CD14-positive monocyte (primary cell): ENCODE results near the gene C1orf94. TPM values are rescaled to one million over a fixed set of nuclear protein-coding genes. Genes with fewer than 3 reads are reported as not detected.

Source experiments
- DNase-seq, 3 donors: peaks; one replicate each; pipeline ENCODE4 v3.0.0-alpha.2; 2011 to 2022
- H2AFZ ChIP-seq: 2 replicates; pipeline ENCODE4 v1.6.0; 2012; ENCODE audit warnings: mild to moderate bottlenecking, low read depth, low read length, inconsistent platforms; ENCODE audit not compliant: insufficient read depth, poor library complexity, severe bottlenecking
- H3K27ac ChIP-seq, 2 donors: 1 replicate in 1 of 2; 2 replicates in 1 of 2; pipeline ENCODE4 v1.5.1; 2012 to 2013; ENCODE audit warnings: low read length in 2 of 2, control low read depth in 1 of 2, inconsistent platforms in 1 of 2, low read depth in 1 of 2, mild to moderate bottlenecking in 1 of 2
- H3K27me3 ChIP-seq, 2 donors: one replicate each; pipeline versions ENCODE4 v1.6.0 to v1.6.1; 2011 to 2013; ENCODE audit warnings: low read length in 2 of 2; ENCODE audit not compliant: control insufficient read depth in 2 of 2, insufficient read depth in 2 of 2
- H3K36me3 ChIP-seq, 2 donors: replicated peaks in 1 of 2; 1 replicate in 1 of 2; 2 replicates in 1 of 2; pipeline versions ENCODE4 v1.5.1 to v1.6.1; 2012 to 2013; ENCODE audit warnings: low read length in 2 of 2, control low read depth in 1 of 2, inconsistent platforms in 1 of 2, mild to moderate bottlenecking in 1 of 2; ENCODE audit not compliant: insufficient read depth in 2 of 2, control insufficient read depth in 1 of 2
- H3K4me1 ChIP-seq, 2 donors: 1 replicate in 1 of 2; 2 replicates in 1 of 2; pipeline versions ENCODE4 v1.5.1 to v1.6.1; 2012 to 2013; ENCODE audit warnings: low read length in 2 of 2, control low read depth in 1 of 2, inconsistent platforms in 1 of 2, mild to moderate bottlenecking in 1 of 2, moderate library complexity in 1 of 2; ENCODE audit not compliant: insufficient read depth in 2 of 2, control insufficient read depth in 1 of 2
- H3K4me2 ChIP-seq: replicated peaks from 2 replicates; pipeline ENCODE3; 2012; ENCODE audit warnings: low read length, moderate library complexity, mild to moderate bottlenecking; ENCODE audit not compliant: poor library complexity, severe bottlenecking; ENCODE audit errors: extremely low read depth
- H3K4me3 ChIP-seq, 3 experiments: fragments of 200-600 bp in 1 of 3; sonication (generic) in 1 of 3; replicated peaks in 1 of 3; 1 replicate in 2 of 3; 2 replicates in 1 of 3; pipeline ENCODE4 v1.5.1; 2011 to 2013; ENCODE audit warnings: low read length in 3 of 3, mild to moderate bottlenecking in 3 of 3, control low read depth in 2 of 3, low read depth in 2 of 3, inconsistent platforms in 1 of 3, moderate library complexity in 1 of 3
- H3K79me2 ChIP-seq: 2 replicates; pipeline ENCODE4 v1.6.0; 2012; ENCODE audit warnings: mild to moderate bottlenecking, control low read depth, inconsistent platforms, low read length, moderate library complexity; ENCODE audit not compliant: insufficient read depth
- H3K9ac ChIP-seq: 2 replicates; pipeline ENCODE4 v1.6.0; 2017; ENCODE audit warnings: low read length, mild to moderate bottlenecking; ENCODE audit not compliant: insufficient read depth, poor library complexity, severe bottlenecking
- H3K9me3 ChIP-seq, 2 donors: replicated peaks in 1 of 2; 1 replicate in 1 of 2; 2 replicates in 1 of 2; pipeline versions ENCODE4 v1.5.1 to v1.6.1; 2012 to 2013; ENCODE audit warnings: low read length in 2 of 2, control low read depth in 1 of 2; ENCODE audit not compliant: control insufficient read depth in 1 of 2, insufficient read depth in 1 of 2
- H4K20me1 ChIP-seq: 2 replicates; pipeline ENCODE4 v1.6.0; 2012; ENCODE audit warnings: mild to moderate bottlenecking, low read length, control low read depth, moderate library complexity; ENCODE audit not compliant: insufficient read depth
- H3K27ac Mint-ChIP-seq, 7 donors: one replicate each; pipeline ENCODE4 v1.8.0; 2020; ENCODE audit warnings: mild to moderate bottlenecking in 7 of 7, mixed read lengths in 7 of 7, moderate library complexity in 6 of 7, inconsistent platforms in 2 of 7
- H3K27me3 Mint-ChIP-seq, 3 donors: one replicate each; pipeline ENCODE4 v1.8.0; 2021 to 2022; ENCODE audit warnings: low read depth in 3 of 3, mild to moderate bottlenecking in 3 of 3, mixed read lengths in 3 of 3, moderate library complexity in 3 of 3, inconsistent platforms in 1 of 3
- H3K36me3 Mint-ChIP-seq, 2 donors: one replicate each; pipeline ENCODE4 v1.8.0; 2020; ENCODE audit warnings: mixed read lengths in 2 of 2, inconsistent platforms in 1 of 2, mild to moderate bottlenecking in 1 of 2
- H3K4me1 Mint-ChIP-seq: one replicate; pipeline ENCODE4 v1.8.0; 2020; ENCODE audit warnings: mild to moderate bottlenecking, mixed read lengths
- H3K4me3 Mint-ChIP-seq, 2 donors: one replicate each; pipeline ENCODE4 v1.8.0; 2020; ENCODE audit warnings: mild to moderate bottlenecking in 2 of 2, mixed read lengths in 2 of 2, moderate library complexity in 1 of 2
- H3K9me3 Mint-ChIP-seq, 7 donors: one replicate each; pipeline ENCODE4 v1.8.0; 2020 to 2022; ENCODE audit warnings: mixed read lengths in 7 of 7, mild to moderate bottlenecking in 6 of 7, moderate library complexity in 6 of 7, inconsistent platforms in 2 of 7
- WGBS: methylation state at CpG from one replicate; pipeline ENCODE4 v1.1.5; 2013; ENCODE audit warnings: missing lambda C conversion rate; ENCODE audit not compliant: insufficient coverage; 5-methylcytosine and 5-hydroxymethylcytosine counted together
- intact Hi-C, 2 donors: fragments of 100-400 bp; cut with micrococcal nuclease; formaldehyde crosslinking; loops; one replicate each; pipeline versions ENCODE4 v1.15.0 to v1.15.1; 2023
- polyA plus RNA-seq, 3 donors: library from polyadenylated mRNA; depleted of rRNA in 1 of 3; unstranded in 2 of 3; stranded (reverse) in 1 of 3; fragments of 300-500 nt in 2 of 3; fragments of >200 nt in 1 of 3; fragmentation: Illumina TruSeq in 2 of 3; gene quantifications; 1 replicate in 2 of 3; 2 replicates in 1 of 3; pipeline ENCODE4 v1.2.3, GENCODE V29; 2012 to 2021
- TF ChIP-seq, protein P1 (sequence below): fragments of 200-600 bp; IDR thresholded peaks from one replicate; pipeline ENCODE4 v1.8.0; 2022; ENCODE audit warnings: antibody characterized with exemption, mild to moderate bottlenecking

C1orf94 gene
- polyA plus RNA-seq, 3 donors, result not detected

- Histone ChIP-seq H3K79me2 (no peaks in the 10 kb centered on the region), H3K4me2 (no peak overlapping the region), H3K9ac (no peak overlapping the region), H3K4me3 (no peak overlapping the region), H3K27me3 (no peaks in the 10 kb centered on the region), H3K4me1 (no peaks in the 10 kb centered on the region), H3K9me3 (no peaks in the 10 kb centered on the region), H4K20me1 (no peaks in the 10 kb centered on the region), H3K36me3 (no peaks in the 10 kb centered on the region), H3K27ac (no peak overlapping the region), H2AFZ (no peak overlapping the region)
- H3K9me3 Mint-ChIP-seq, result peaks cover 0 to 7% (median 0%) of the 10 kb centered on the region in 7 donors
- H3K27me3 Mint-ChIP-seq, result peaks cover 2 to 6% (median 3%) of the 10 kb centered on the region in 3 donors
- no peak for DNase-seq
- no peaks in the 10 kb centered on the region for H3K4me1 Mint-ChIP-seq
- H3K27ac Mint-ChIP-seq, result no peak overlapping the region
- no peaks in the 10 kb centered on the region for H3K36me3 Mint-ChIP-seq
- intact Hi-C loops, result no loop called here
- H3K4me3 Mint-ChIP-seq, result no peak overlapping the region
- WGBS, result 76% methylated on average over 2 of the region's 6 CpGs
- TF ChIP-seq, protein P1, sequence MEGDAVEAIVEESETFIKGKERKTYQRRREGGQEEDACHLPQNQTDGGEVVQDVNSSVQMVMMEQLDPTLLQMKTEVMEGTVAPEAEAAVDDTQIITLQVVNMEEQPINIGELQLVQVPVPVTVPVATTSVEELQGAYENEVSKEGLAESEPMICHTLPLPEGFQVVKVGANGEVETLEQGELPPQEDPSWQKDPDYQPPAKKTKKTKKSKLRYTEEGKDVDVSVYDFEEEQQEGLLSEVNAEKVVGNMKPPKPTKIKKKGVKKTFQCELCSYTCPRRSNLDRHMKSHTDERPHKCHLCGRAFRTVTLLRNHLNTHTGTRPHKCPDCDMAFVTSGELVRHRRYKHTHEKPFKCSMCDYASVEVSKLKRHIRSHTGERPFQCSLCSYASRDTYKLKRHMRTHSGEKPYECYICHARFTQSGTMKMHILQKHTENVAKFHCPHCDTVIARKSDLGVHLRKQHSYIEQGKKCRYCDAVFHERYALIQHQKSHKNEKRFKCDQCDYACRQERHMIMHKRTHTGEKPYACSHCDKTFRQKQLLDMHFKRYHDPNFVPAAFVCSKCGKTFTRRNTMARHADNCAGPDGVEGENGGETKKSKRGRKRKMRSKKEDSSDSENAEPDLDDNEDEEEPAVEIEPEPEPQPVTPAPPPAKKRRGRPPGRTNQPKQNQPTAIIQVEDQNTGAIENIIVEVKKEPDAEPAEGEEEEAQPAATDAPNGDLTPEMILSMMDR, result no peak
Observed at GRCh38 chr1:34236089-34236488, 59.4 kb downstream of the C1orf94 start.

DNA sequence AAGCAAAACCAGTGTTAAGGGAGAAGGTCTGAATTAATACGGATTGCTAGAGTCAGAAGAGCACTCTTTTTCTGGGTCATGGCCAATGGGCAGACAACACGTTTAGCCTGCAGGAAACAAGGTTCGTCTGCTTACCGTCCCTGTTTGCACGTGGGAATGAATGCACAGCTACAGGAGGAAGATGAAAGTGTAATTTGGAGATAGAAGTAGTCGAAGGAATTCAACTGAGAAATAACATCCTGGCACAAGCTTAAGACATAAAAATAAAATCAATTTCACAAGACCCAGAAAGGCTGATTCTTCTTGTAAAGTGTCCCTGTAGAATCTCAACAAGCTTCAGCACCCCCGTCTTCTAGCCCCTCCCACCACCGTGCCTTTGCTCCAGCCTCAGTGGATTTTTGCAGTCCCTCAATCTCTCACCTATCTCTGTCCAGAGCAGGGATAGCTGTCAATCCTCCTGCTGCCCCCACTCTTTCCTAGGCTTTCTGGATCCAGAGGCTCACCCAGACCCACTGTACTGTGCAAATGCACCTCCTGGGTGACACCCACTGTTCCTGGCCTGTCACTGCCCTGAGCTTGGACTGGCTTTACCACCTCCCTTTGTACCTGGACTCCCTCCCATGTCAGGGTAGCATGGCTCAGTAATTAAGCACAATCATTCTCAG lies 60.6 kb downstream of the C1orf94 start:
- Histone ChIP-seq H3K4me1 (no peaks in the 10 kb centered on the region), H2AFZ (no peak overlapping the region), H3K36me3 (no peaks in the 10 kb centered on the region), H4K20me1 (no peaks in the 10 kb centered on the region), H3K27me3 (no peaks in the 10 kb centered on the region), H3K4me2 (no peak overlapping the region), H3K79me2 (no peaks in the 10 kb centered on the region), H3K9ac (no peak overlapping the region), H3K4me3 (no peak overlapping the region), H3K9me3 (no peaks in the 10 kb centered on the region), H3K27ac (no peak overlapping the region)
- 67% methylated on average over 4 of the region's 8 CpGs for WGBS
- Mint-ChIP-seq H3K36me3 (no peaks in the 10 kb centered on the region), H3K9me3 (peaks cover 0 to 14% (median 2%) of the 10 kb centered on the region in 7 donors), H3K4me3 (no peak overlapping the region), H3K27me3 (peaks cover 1 to 4% (median 2%) of the 10 kb centered on the region in 3 donors), H3K27ac (no peak overlapping the region), H3K4me1 (no peaks in the 10 kb centered on the region)
- intact Hi-C loops, result no loop called here
- TF ChIP-seq, protein P1, result no peak
- no peak for DNase-seq
